Right lobe of liver (tissue), 4 donors: ENCODE data around the gene MEGF10.

Experiments used
- CTCF ChIP-seq, 4 donors: fragments of 200-600 bp in 3 of 4; fragments of 450-650 bp in 1 of 4; IDR thresholded peaks; one replicate each; pipeline versions ENCODE4 v1.5.1 to v1.8.0; 2016 to 2022; ENCODE audit warnings: antibody characterized with exemption in 4 of 4, mild to moderate bottlenecking in 2 of 4
- POLR2A ChIP-seq: fragments of 450-650 bp; IDR thresholded peaks from one replicate; pipeline ENCODE4 v1.6.1; 2017; ENCODE audit warnings: antibody characterized with exemption, mild to moderate bottlenecking
- donor health status: DM: no; HTN: no; CAD: no.
- donor health status: DM: no; HTN: no; CAD: no.
- donor health status: DM: no; HTN: yes; CAD: no.

GRCh38 chr5:127359502-127359901 is 68.9 kb downstream of the MEGF10 start:
- TF ChIP-seq CTCF (IDR thresholded peaks at IDR 0.05) (no peak), POLR2A (no peak)
